ENCODE results near the gene SGK1.

SGK1 gene

DNA sequence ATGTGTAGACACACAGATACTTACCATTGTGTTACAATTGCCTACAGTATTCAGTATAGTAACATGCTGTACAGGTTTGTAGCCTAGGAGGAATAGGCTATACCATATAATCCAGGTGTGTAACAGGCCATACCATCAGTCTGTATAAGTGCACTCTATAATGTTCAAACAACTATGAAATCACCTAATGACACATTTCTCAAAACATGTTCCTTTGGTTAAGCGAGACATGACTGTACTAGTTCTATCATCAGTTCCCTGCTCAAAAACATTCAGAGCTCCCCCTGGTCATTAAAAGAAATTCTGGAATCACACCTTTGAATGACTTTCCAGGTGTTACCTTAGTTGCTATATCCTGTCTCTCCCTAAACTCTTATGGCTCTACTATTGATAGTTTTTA is 195.1 kb downstream of the SGK1 start:
- POLR2A ChIA-PET: no interaction called here
- DNase-seq: no peak
- Histone ChIP-seq H3K27ac (ENCODE audit: insufficient read depth in 1 of 2, low read depth in 1 of 2, low read length in 2 of 2, poor library complexity in 1 of 2, severe bottlenecking in 2 of 2) (no peak overlapping the region), H3K4me3 (ENCODE audit: control insufficient read depth in 1 of 7, extremely low read depth in 1 of 7, insufficient read depth in 4 of 7, low read depth in 2 of 7, low read length in 6 of 7) (no peak overlapping the region), H3K36me3 (ENCODE audit: control insufficient read depth in 4 of 4, insufficient read depth in 4 of 4, low read length in 3 of 4) (no peaks in the 10 kb centered on the region), H3K4me1 (ENCODE audit: control extremely low read depth in 1 of 4, control insufficient read depth in 4 of 4, insufficient read depth in 4 of 4, low read length in 3 of 4) (peaks cover 1 to 5% (median 3%) of the 10 kb centered on the region in 4 experiments), H3K27me3 (replicated peaks in 2 of 5; ENCODE audit: control insufficient read depth in 4 of 5, insufficient read depth in 5 of 5, low read length in 4 of 5) (no peaks in the 10 kb centered on the region), H3K9me3 (ENCODE audit: control extremely low read depth in 1 of 5, control insufficient read depth in 4 of 5, insufficient read depth in 2 of 5, low read depth in 1 of 5, low read length in 4 of 5) (peaks cover 0 to 2% (median 0%) of the 10 kb centered on the region in 5 experiments)
- CTCF ChIA-PET: interaction anchor here (0.9 to 3.2 kb wide), 14 partner anchors 10 to 818 kb away, joined by 3 to 16 read pairs (median 5); no protein-coding TSS in a partner anchor
- WGBS (ENCODE audit: insufficient coverage): 100% methylated on average over 1 of the region's 1 CpG

DNA sequence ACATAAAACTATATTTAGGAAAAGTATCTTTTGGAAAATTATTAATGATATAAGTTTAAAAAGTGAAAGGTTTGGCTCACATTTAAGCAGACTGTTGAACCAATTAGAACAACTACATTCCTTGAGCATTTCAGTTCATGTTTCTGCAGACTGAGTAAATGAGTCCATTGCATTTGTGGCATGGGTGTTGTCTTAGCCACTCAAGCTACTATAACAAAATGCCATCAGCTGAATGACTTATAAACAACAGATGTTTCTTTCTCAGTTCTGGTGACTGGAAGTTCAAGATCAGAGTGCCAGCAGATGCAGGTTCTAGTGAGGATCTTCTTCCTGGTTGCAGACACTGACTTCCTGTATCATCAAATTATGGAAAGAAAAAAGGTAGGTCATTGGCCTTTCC is 198.4 kb downstream of the SGK1 start:
- peaks cover 7 to 14% (median 11%) of the 10 kb centered on the region in 4 experiments for H3K4me1 ChIP-seq (ENCODE audit: control extremely low read depth in 1 of 4, control insufficient read depth in 4 of 4, insufficient read depth in 4 of 4, low read length in 3 of 4)
- H3K36me3 ChIP-seq (ENCODE audit: control insufficient read depth in 4 of 4, insufficient read depth in 4 of 4, low read length in 3 of 4): no peaks in the 10 kb centered on the region
- no peak overlapping the region for H3K27ac ChIP-seq (ENCODE audit: insufficient read depth in 1 of 2, low read depth in 1 of 2, low read length in 2 of 2, poor library complexity in 1 of 2, severe bottlenecking in 2 of 2)
- POLR2A ChIA-PET: no interaction called here
- H3K27me3 ChIP-seq (replicated peaks in 2 of 5; ENCODE audit: control insufficient read depth in 4 of 5, insufficient read depth in 5 of 5, low read length in 4 of 5): peaks cover 0 to 14% (median 9%) of the 10 kb centered on the region in 5 experiments
- no peak for DNase-seq
- H3K4me3 ChIP-seq (ENCODE audit: control insufficient read depth in 1 of 7, extremely low read depth in 1 of 7, insufficient read depth in 4 of 7, low read depth in 2 of 7, low read length in 6 of 7): no peak overlapping the region
- CTCF ChIA-PET: no interaction called here
- peaks cover 0 to 2% (median 0%) of the 10 kb centered on the region in 5 experiments for H3K9me3 ChIP-seq (ENCODE audit: control extremely low read depth in 1 of 5, control insufficient read depth in 4 of 5, insufficient read depth in 2 of 5, low read depth in 1 of 5, low read length in 4 of 5)

Data from common myeloid progenitor, CD34-positive (primary cell).